Inflammatory macrophage treated with lipopolysaccharide for 1 hour (primary cell): ENCODE results near the gene ROCK2.
"Not testable (repeated sequence)": the region's sequence is repeated elsewhere in the genome, so short reads cannot be mapped to it uniquely, and the experiment has no call there.

Experiments
- DNase-seq, 2 donors: peaks; one replicate each; pipeline ENCODE4 v3.0.0-alpha.2; 2020 to 2022

The ROCK2 gene

GRCh38 chr2:11338580-11338979, 5.9 kb downstream of the ROCK2 start:
- no peak for DNase-seq

- DNase-seq = no peak
Observed at GRCh38 chr2:11337909-11338308, 6.5 kb downstream of the ROCK2 start.

- no peak for DNase-seq
Observed at GRCh38 chr2:11336189-11336588, 8.2 kb downstream of the ROCK2 start.

GRCh38 chr2:11333427-11334183, 10.8 kb downstream of the ROCK2 start:
- no peak for DNase-seq

- no peak for DNase-seq
Observed at GRCh38 chr2:11332596-11332995, 11.8 kb downstream of the ROCK2 start.

GRCh38 chr2:11330457-11331142, 13.8 kb downstream of the ROCK2 start:
- DNase-seq = peak; percentile 9 to 20

- peak; percentile 16 to 26 for DNase-seq
Observed at GRCh38 chr2:11329776-11330175, 14.7 kb downstream of the ROCK2 start.

- DNase-seq = not testable (repeated sequence)
Observed at GRCh38 chr2:11328522-11328921, 15.9 kb downstream of the ROCK2 start.

GRCh38 chr2:11327871-11328270, 16.6 kb downstream of the ROCK2 start:
- DNase-seq = no peak

- DNase-seq = no peak
Observed at GRCh38 chr2:11326677-11327211, 17.7 kb downstream of the ROCK2 start.

GRCh38 chr2:11325961-11326676, 18.3 kb downstream of the ROCK2 start:
- DNase-seq = peak in 1 of 2 donors; percentile 14

GRCh38 chr2:11321847-11322246, 22.6 kb downstream of the ROCK2 start:
- DNase-seq = no peak

- DNase-seq = no peak
Observed at GRCh38 chr2:11320698-11321492, 23.5 kb downstream of the ROCK2 start.

- no peak for DNase-seq
Observed at GRCh38 chr2:11319939-11320338, 24.5 kb downstream of the ROCK2 start.

GRCh38 chr2:11315074-11315705, 29.2 kb downstream of the ROCK2 start:
- no peak for DNase-seq

GRCh38 chr2:11314487-11314886, 29.9 kb downstream of the ROCK2 start:
- no peak for DNase-seq

- DNase-seq = no peak
Observed at GRCh38 chr2:11312770-11313471, 31.5 kb downstream of the ROCK2 start.

GRCh38 chr2:11311543-11311942, 32.9 kb downstream of the ROCK2 start:
- DNase-seq = no peak

GRCh38 chr2:11310212-11310611, 34.2 kb downstream of the ROCK2 start:
- peak; percentile 58 to 81 for DNase-seq

- DNase-seq = no peak
Observed at GRCh38 chr2:11309706-11310105, 34.7 kb downstream of the ROCK2 start.

- peak in 1 of 2 donors; percentile 25 for DNase-seq
Observed at GRCh38 chr2:11307764-11308415, 36.5 kb downstream of the ROCK2 start.
